HG02610 (cell line): ENCODE measurements around the gene KLK12.

Source experiments
- ATAC-seq: cut with Tn5 transposase; IDR thresholded peaks from one replicate; pipeline ENCODE4 v1.9.1; 2021; ENCODE audit warnings: mild to moderate bottlenecking, moderate library complexity; ENCODE audit not compliant: unreplicated experiment

KLK12 gene

GRCh38 chr19:51055866-51056265, 21.1 kb upstream of the KLK12 start:
- no peak for ATAC-seq

GRCh38 chr19:51047031-51047335, 12.2 kb upstream of the KLK12 start:
- ATAC-seq, result no peak

GRCh38 chr19:51044327-51044726, 9.5 kb upstream of the KLK12 start:
- no peak for ATAC-seq

GRCh38 chr19:51043497-51043896, 8.7 kb upstream of the KLK12 start:
- no peak for ATAC-seq

GRCh38 chr19:51040151-51040550, 5.3 kb upstream of the KLK12 start:
- ATAC-seq, result no peak

- no peak for ATAC-seq
Observed at GRCh38 chr19:51036519-51036918, 1.7 kb upstream of the KLK12 start.

- ATAC-seq, result no peak
Observed at GRCh38 chr19:51031880-51032225, 2.9 kb downstream of the KLK12 start.

- ATAC-seq, result no peak
Observed at GRCh38 chr19:51031220-51031879, 3.5 kb downstream of the KLK12 start.

- ATAC-seq, result no peak
Observed at GRCh38 chr19:51030631-51031030, 4.2 kb downstream of the KLK12 start.

GRCh38 chr19:51029718-51030117, 5.1 kb downstream of the KLK12 start:
- no peak for ATAC-seq

GRCh38 chr19:51027873-51028272, 6.9 kb downstream of the KLK12 start:
- no peak for ATAC-seq

GRCh38 chr19:51027126-51027806, 7.5 kb downstream of the KLK12 start:
- ATAC-seq, result no peak

GRCh38 chr19:51026554-51026831, 8.3 kb downstream of the KLK12 start, which contains the start of gene KLK11:
Gene KLK11, minus strand, starts transcription at chr19:51026616. Its CDS starts 985 bp downstream, at chr19:51025631.
- no peak for ATAC-seq

- ATAC-seq, result no peak
Observed at GRCh38 chr19:51025809-51026553, 8.8 kb downstream of the KLK12 start.

GRCh38 chr19:51025401-51025800, 9.4 kb downstream of the KLK12 start:
- no peak for ATAC-seq

GRCh38 chr19:51024924-51025323, 9.9 kb downstream of the KLK12 start:
- no peak for ATAC-seq

- ATAC-seq, result no peak
Observed at GRCh38 chr19:51023946-51024345, 10.9 kb downstream of the KLK12 start.

- ATAC-seq, result no peak
Observed at GRCh38 chr19:51022526-51022925, 12.3 kb downstream of the KLK12 start.

- no peak for ATAC-seq
Observed at GRCh38 chr19:51020988-51021651, 13.7 kb downstream of the KLK12 start.

GRCh38 chr19:51019544-51019925, 15.3 kb downstream of the KLK12 start, which contains the start of gene KLK10:
Gene KLK10, minus strand, starts transcription at chr19:51019709. Its CDS starts 579 bp downstream, at chr19:51019130.
- ATAC-seq, result no peak

GRCh38 chr19:51018745-51019543, 15.9 kb downstream of the KLK12 start:
- ATAC-seq, result no peak
